Measurements from ENCODE around the gene FLOT2.

- TF ChIP-seq CTCF (IDR thresholded peaks at IDR 0.05; ENCODE audit: low read length), result no peak
- no peak for TF ChIP-seq EZH2phosphoT487 (IDR thresholded peaks at IDR 0.05; ENCODE audit: low read length)
- no peak for TF ChIP-seq EZH2 (optimal IDR thresholded peaks at IDR 0.05; ENCODE audit: low read depth, low read length)
These were observed 17.0 kb downstream of the FLOT2 start for GRCh38 chr17:28880572-28880945.
